ENCODE results near the gene ABHD1.

DNA sequence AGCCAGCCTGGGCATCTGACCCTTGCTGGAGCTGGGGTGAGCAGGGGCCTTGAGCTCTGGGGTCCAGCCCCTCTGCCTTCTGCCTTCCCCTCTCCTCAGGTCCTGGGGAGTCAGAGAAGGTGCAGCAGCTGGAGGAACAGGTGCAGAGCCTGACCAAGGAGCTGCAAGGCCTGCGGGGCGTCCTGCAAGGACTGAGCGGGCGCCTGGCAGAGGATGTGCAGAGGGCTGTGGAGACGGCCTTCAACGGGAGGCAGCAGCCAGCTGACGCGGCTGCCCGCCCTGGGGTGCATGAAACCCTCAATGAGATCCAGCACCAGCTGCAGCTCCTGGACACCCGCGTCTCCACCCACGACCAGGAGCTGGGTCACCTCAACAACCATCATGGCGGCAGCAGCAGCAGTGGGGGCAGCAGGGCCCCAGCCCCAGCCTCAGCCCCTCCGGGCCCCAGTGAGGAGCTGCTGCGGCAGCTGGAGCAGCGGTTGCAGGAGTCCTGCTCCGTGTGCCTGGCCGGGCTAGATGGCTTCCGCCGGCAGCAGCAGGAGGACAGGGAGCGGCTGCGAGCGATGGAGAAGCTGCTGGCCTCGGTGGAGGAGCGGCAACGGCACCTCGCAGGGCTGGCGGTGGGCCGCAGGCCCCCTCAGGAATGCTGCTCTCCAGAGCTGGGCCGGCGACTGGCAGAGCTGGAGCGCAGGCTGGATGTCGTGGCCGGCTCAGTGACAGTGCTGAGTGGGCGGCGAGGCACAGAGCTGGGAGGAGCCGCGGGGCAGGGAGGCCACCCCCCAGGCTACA, 41.4 kb upstream of the ABHD1 start:
- TF ChIP-seq, protein P1, sequence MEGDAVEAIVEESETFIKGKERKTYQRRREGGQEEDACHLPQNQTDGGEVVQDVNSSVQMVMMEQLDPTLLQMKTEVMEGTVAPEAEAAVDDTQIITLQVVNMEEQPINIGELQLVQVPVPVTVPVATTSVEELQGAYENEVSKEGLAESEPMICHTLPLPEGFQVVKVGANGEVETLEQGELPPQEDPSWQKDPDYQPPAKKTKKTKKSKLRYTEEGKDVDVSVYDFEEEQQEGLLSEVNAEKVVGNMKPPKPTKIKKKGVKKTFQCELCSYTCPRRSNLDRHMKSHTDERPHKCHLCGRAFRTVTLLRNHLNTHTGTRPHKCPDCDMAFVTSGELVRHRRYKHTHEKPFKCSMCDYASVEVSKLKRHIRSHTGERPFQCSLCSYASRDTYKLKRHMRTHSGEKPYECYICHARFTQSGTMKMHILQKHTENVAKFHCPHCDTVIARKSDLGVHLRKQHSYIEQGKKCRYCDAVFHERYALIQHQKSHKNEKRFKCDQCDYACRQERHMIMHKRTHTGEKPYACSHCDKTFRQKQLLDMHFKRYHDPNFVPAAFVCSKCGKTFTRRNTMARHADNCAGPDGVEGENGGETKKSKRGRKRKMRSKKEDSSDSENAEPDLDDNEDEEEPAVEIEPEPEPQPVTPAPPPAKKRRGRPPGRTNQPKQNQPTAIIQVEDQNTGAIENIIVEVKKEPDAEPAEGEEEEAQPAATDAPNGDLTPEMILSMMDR (IDR thresholded peaks at IDR 0.05) = no peak
- no peak for TF ChIP-seq POLR2A (IDR thresholded peaks at IDR 0.05)

Measured in transverse colon (tissue), 3 donors.